ENCODE measurements around the gene KIF19.

KIF19 gene

GRCh38 chr17:74296548-74296936, 29.5 kb upstream of the KIF19 start:
- Histone ChIP-seq H4K20me1 (ENCODE audit: insufficient read depth, low read length) (no peaks in the 10 kb centered on the region; the same call in 1 of the 2 replicates), H3K4me1 (ENCODE audit: insufficient read depth, low read length) (no peaks in the 10 kb centered on the region), H3K36me3 (ENCODE audit: insufficient read depth, low read length) (no peaks in the 10 kb centered on the region), H3K4me2 (ENCODE audit: insufficient read depth, low read length) (no peak overlapping the region), H3K4me3 (ENCODE audit: low read depth in 1 of 2, low read length in 2 of 2) (no peak overlapping the region), H3K27me3 (ENCODE audit: insufficient read depth, low read length, poor library complexity) (peaks cover 20% of the 10 kb centered on the region), H3K9ac (ENCODE audit: low read depth, low read length) (no peak overlapping the region), H3K9me3 (ENCODE audit: insufficient read depth, low read length, severe bottlenecking) (no peaks in the 10 kb centered on the region), H2AFZ (ENCODE audit: low read depth, low read length) (no peak overlapping the region), H3K27ac (ENCODE audit: low read length) (no peak overlapping the region), H3K79me2 (ENCODE audit: insufficient read depth, low read length) (no peaks in the 10 kb centered on the region)
- DNase-seq = no peak
- TF ChIP-seq EZH2 (IDR thresholded peaks at IDR 0.05; ENCODE audit: borderline replicate concordance, low read depth, low read length, severe bottlenecking) = no peak
- peak; percentile 29 for TF ChIP-seq CTCF (IDR thresholded peaks at IDR 0.05; ENCODE audit: borderline replicate concordance, extremely low read depth, low read length, poor library complexity, severe bottlenecking)
- no peak for ATAC-seq (ENCODE audit: insufficient read depth, low read depth)

DNA sequence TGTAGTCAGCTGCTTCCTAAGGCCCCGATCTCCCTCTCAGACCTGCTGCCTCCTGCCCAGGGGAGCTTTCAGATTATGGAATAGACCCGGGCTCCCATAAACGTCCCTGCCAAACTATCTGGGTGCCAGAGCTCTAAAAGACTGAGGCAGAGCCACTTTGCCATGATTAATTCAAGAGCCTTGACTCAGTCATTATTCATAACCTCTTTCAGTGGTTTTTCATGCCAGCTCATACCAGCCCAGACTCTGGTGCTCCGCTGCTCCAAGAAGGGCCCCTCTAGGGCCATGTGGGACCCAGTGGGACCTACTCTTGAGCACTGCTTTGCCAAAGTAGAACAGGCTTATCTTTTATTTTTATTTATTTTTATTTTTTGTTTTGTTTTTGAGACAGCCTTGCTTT, 28.1 kb upstream of the KIF19 start:
- no peak overlapping the region for H3K9ac ChIP-seq (ENCODE audit: low read depth, low read length)
- no peak overlapping the region for H2AFZ ChIP-seq (ENCODE audit: low read depth, low read length)
- ATAC-seq (ENCODE audit: insufficient read depth, low read depth) = no peak

DNA sequence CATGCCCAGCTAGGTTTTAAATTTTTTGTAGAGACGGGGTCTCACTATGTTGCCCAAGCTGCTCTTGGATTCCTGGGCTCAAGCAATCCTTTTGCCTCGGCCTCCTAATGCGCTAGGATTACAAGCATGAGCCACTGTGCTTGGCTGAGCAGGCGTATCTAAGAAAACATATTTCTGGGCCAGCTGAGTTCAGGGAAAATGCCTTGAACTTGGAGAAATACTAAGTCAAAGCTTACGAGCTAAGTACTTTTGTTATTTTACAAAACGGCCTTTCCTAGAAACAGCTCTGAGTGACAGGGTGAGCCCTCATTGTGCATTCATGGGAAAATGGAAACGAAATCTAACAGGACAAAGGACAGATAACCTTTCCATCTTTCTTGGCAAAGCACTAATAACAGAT, 27.2 kb upstream of the KIF19 start:
- no peak overlapping the region for H3K4me2 ChIP-seq (ENCODE audit: insufficient read depth, low read length)
- ATAC-seq (ENCODE audit: insufficient read depth, low read depth) (no peak), DNase-seq (no peak)
- no peaks in the 10 kb centered on the region for H3K4me1 ChIP-seq (ENCODE audit: insufficient read depth, low read length)
- H3K4me3 ChIP-seq (ENCODE audit: low read depth in 1 of 2, low read length in 2 of 2) = no peak overlapping the region
- no peaks in the 10 kb centered on the region; the same call in 1 of the 2 replicates for H4K20me1 ChIP-seq (ENCODE audit: insufficient read depth, low read length)
- H3K27me3 ChIP-seq (ENCODE audit: insufficient read depth, low read length, poor library complexity) = peaks cover 20% of the 10 kb centered on the region
- H3K9ac ChIP-seq (ENCODE audit: low read depth, low read length) = no peak overlapping the region
- no peaks in the 10 kb centered on the region for H3K79me2 ChIP-seq (ENCODE audit: insufficient read depth, low read length)
- no peaks in the 10 kb centered on the region for H3K9me3 ChIP-seq (ENCODE audit: insufficient read depth, low read length, severe bottlenecking)
- H3K36me3 ChIP-seq (ENCODE audit: insufficient read depth, low read length) = no peaks in the 10 kb centered on the region
- H2AFZ ChIP-seq (ENCODE audit: low read depth, low read length) = no peak overlapping the region
- H3K27ac ChIP-seq (ENCODE audit: low read length) = no peak overlapping the region
- TF ChIP-seq CTCF (IDR thresholded peaks at IDR 0.05; ENCODE audit: borderline replicate concordance, extremely low read depth, low read length, poor library complexity, severe bottlenecking) (no peak), EZH2 (IDR thresholded peaks at IDR 0.05; ENCODE audit: borderline replicate concordance, low read depth, low read length, severe bottlenecking) (no peak)

More for the DNA sequence above, 28.1 kb upstream of the KIF19 start:
- Histone ChIP-seq H3K79me2 (ENCODE audit: insufficient read depth, low read length) (no peaks in the 10 kb centered on the region), H3K27ac (ENCODE audit: low read length) (no peak overlapping the region), H3K4me3 (ENCODE audit: low read depth in 1 of 2, low read length in 2 of 2) (no peak overlapping the region), H3K4me1 (ENCODE audit: insufficient read depth, low read length) (no peaks in the 10 kb centered on the region), H4K20me1 (ENCODE audit: insufficient read depth, low read length) (no peaks in the 10 kb centered on the region; the same call in 1 of the 2 replicates), H3K36me3 (ENCODE audit: insufficient read depth, low read length) (no peaks in the 10 kb centered on the region), H3K9me3 (ENCODE audit: insufficient read depth, low read length, severe bottlenecking) (no peaks in the 10 kb centered on the region), H3K4me2 (ENCODE audit: insufficient read depth, low read length) (no peak overlapping the region), H3K27me3 (ENCODE audit: insufficient read depth, low read length, poor library complexity) (peaks cover 20% of the 10 kb centered on the region)
- TF ChIP-seq CTCF (IDR thresholded peaks at IDR 0.05; ENCODE audit: borderline replicate concordance, extremely low read depth, low read length, poor library complexity, severe bottlenecking) (no peak), EZH2 (IDR thresholded peaks at IDR 0.05; ENCODE audit: borderline replicate concordance, low read depth, low read length, severe bottlenecking) (no peak)
- no peak for DNase-seq

All from DND-41 (cell line).